Mucosa of descending colon (tissue), 3 donors: ENCODE measurements around the gene ASPG. TPM values are rescaled to one million over a fixed set of nuclear protein-coding genes. Genes with fewer than 3 reads are reported as not detected.
A peak's percentile ranks its signal among the peaks of the same experiment; 100 is the strongest.

Experiments
- ATAC-seq: fragments of 200-7000 bp; cut with Tn5 transposase; one replicate; pipeline ENCODE4 v1.9.1; 2020; ENCODE audit warnings: mild to moderate bottlenecking, moderate library complexity
- DNase-seq, 3 donors: peaks; one replicate each; pipeline ENCODE4 v3.0.0-alpha.2; 2020
- H3K36me3 ChIP-seq: fragments of 200-600 bp; one replicate; pipeline ENCODE4 v1.8.0; 2021; ENCODE audit warnings: low read depth, mild to moderate bottlenecking
- H3K4me1 ChIP-seq: fragments of 200-600 bp; one replicate; pipeline ENCODE4 v1.8.0; 2021; ENCODE audit warnings: low read depth, mild to moderate bottlenecking
- H3K4me3 ChIP-seq: fragments of 200-600 bp; one replicate; pipeline ENCODE4 v1.8.0; 2021; ENCODE audit warnings: mild to moderate bottlenecking
- H3K9me3 ChIP-seq: fragments of 200-600 bp; one replicate; pipeline ENCODE4 v1.8.0; 2021; ENCODE audit warnings: mild to moderate bottlenecking
- CTCF ChIP-seq: fragments of 200-600 bp; IDR thresholded peaks from one replicate; pipeline ENCODE4 v1.8.0; 2022; ENCODE audit warnings: antibody characterized with exemption, mild to moderate bottlenecking
- intact Hi-C, 2 donors: fragments of 100-400 bp; cut with DNase I in 1 of 2; cut with micrococcal nuclease in 1 of 2; formaldehyde crosslinking; loops; one replicate each; pipeline versions ENCODE4 v1.11.0 to v1.11.1; 2022; cut with DNase I, micrococcal nuclease
- total RNA-seq, 3 donors: library from RNA; stranded (reverse); fragmentation: NEBNext Ultra II Directional in 2 of 3; extraction: Animal tissue kit (Norgen Biotek cat#: 25700) in 2 of 3; gene quantifications; one replicate each; pipeline versions ENCODE4 v1.2.1 to v1.2.4, GENCODE V29; 2021 to 2023
- donor health status: DM: no; HTN: no; CAD: no; lungs with moderate emphysema.
- donor health status: DM: no; HTN: no; CAD: no.
- donor health status: DM: no; HTN: yes; CAD: no.

The ASPG gene
- total RNA-seq, 3 donors from 2014 or later = 2.1 to 15.0 (median 14.2) TPM

DNA sequence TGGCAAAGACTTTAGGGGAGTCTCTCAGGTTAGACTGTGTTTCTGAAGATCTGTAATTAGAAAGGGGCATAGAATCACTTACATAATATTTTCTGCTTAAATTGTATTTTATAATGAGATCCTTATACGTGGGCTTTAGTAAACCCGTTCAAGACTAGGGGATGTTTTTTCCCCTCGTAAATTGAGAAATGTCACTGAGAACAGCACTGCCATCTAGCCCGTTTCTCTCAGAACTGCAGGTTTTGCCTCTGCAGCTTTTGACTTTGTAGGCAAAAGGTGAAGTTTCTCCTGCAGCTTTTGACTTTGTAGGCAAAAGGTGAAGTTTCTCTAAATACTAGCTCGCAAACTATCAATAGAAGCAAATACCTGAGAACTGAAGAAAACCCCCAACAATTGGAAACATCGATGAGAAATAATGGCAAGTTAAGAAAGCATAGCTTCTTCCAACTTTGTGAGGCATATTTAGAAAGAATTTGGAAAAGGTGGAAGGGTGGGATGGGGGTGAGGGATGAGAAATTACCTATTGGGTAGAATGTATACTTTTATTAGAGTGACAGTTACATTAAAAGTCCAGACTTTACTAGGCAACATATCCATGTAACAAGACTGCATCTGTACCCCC, 9.9 kb upstream of the ASPG start:
- H3K4me1 ChIP-seq = peaks cover 11% of the 10 kb centered on the region
- DNase-seq = peak in 1 of 3 donors; percentile 10

DNA sequence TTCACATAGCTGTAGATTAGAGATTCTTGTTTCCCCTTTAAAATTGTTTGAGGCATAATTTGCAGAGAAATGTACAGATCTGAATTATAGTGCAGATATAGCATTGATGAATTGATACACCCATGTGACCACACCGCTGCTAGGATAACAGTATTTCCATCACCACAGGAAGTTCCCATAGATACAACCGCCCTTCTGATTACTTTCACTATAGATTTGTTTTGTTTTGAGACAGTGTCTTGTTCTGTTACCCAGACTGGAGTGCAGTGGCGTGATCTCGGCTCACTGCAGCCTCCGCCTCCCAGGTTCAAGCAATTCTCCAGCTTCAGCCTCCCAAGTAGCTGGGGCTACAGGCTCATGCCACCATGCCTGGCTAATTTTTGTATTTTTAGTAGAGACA, 8.8 kb upstream of the ASPG start:
- H3K9me3 ChIP-seq = peaks cover 6% of the 10 kb centered on the region
- intact Hi-C loops = loop anchor here in 1 of 2 donors (5.0 to 10.0 kb wide), 2 partner anchors 56 to 498 kb away; partner anchors contain the start of gene C14orf180
- no peak overlapping the region for H3K4me3 ChIP-seq
- no peaks in the 10 kb centered on the region for H3K36me3 ChIP-seq
- ATAC-seq = no peak
- no peak for DNase-seq
- TF ChIP-seq CTCF = no peak
- peaks cover 18% of the 10 kb centered on the region for H3K4me1 ChIP-seq

More for the DNA sequence above, 9.9 kb upstream of the ASPG start:
- peaks cover 6% of the 10 kb centered on the region for H3K9me3 ChIP-seq
- TF ChIP-seq CTCF = no peak
- ATAC-seq = no peak
- intact Hi-C loops = loop anchor here in 1 of 2 donors (5.0 to 10.0 kb wide), 2 partner anchors 57 to 499 kb away; partner anchors contain the start of gene C14orf180
- no peak overlapping the region for H3K4me3 ChIP-seq
- H3K36me3 ChIP-seq = no peaks in the 10 kb centered on the region

DNA sequence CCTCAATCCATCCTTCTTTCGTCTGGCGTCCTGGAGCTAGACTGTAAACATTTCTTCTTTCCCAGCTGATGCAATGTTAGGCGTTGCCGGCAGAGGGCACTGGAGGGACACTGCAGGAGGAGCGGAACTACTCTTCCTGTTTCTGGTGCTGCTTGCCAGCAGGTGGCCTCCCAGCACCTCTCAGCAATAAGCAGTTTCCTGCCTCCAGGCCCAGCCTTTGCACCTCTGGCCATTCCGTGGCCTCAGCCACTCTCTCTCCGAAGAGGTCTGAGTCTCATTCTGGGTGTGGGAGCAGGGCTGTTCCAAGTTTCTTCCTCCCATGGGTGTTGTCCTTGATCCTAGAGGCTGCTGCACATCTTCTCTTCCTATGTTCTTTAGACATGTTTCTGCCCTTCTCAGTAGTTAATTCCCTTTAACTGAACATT, 7.5 kb upstream of the ASPG start:
- Histone ChIP-seq H3K36me3 (no peaks in the 10 kb centered on the region), H3K9me3 (peaks cover 6% of the 10 kb centered on the region), H3K4me1 (peaks cover 27% of the 10 kb centered on the region), H3K4me3 (no peak overlapping the region)
- intact Hi-C loops = loop anchor here in 1 of 2 donors (5.0 to 10.0 kb wide), 2 partner anchors 54 to 497 kb away; partner anchors contain the start of gene C14orf180
- ATAC-seq = peak; percentile 88
- peak; percentile 90 to 91 (median 90) for DNase-seq
- peak; percentile 100 for TF ChIP-seq CTCF

DNA sequence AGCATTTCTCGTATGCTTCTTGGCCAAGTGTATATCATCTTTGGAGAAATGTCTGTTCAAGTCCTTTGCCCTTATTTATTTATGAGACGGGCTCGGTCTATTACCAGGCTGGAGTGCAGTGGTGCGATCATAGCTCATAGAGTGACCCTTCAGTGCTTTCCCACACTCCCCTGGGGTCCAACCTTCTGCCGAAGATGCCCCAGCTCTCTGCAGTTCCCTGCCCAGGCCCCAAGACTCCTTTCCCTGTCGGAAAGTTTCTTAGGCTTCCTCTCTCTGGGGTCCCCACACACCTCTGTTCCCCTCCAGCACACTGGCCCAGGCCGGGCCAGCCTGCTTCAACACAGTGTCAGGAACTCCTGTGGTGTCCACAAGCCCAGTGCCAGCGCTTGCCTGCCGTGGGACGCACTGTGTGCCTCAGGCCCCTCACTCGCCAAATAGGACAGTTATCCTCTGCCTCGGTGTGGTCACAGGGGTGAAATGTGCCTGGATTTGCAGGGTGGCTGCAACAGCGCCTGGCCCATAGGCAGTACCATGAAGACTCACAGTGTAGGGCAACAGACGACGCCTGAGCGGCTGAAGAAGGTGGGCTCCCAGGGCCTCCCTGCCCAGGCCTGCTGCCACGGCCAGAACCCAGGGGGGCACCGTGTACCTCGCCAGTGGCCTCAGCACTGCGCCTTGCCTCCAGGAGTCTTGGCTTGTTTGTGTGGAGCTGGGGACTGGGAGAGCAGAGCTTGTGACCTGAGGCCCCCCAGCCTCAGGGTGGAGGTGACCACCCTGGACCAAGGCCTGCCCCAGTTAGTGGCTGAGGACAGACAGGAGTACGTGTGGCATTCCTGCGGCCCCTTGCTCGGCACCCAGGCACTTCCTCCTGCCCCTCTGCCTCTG, 4.9 kb upstream of the ASPG start:
- Histone ChIP-seq H3K9me3 (no peaks in the 10 kb centered on the region), H3K36me3 (no peaks in the 10 kb centered on the region), H3K4me3 (no peak overlapping the region), H3K4me1 (peaks cover 50% of the 10 kb centered on the region)
- DNase-seq = peak in 2 of 3 donors; percentile 20 to 45
- TF ChIP-seq CTCF = no peak
- intact Hi-C loops = no loop called here
- no peak for ATAC-seq

DNA sequence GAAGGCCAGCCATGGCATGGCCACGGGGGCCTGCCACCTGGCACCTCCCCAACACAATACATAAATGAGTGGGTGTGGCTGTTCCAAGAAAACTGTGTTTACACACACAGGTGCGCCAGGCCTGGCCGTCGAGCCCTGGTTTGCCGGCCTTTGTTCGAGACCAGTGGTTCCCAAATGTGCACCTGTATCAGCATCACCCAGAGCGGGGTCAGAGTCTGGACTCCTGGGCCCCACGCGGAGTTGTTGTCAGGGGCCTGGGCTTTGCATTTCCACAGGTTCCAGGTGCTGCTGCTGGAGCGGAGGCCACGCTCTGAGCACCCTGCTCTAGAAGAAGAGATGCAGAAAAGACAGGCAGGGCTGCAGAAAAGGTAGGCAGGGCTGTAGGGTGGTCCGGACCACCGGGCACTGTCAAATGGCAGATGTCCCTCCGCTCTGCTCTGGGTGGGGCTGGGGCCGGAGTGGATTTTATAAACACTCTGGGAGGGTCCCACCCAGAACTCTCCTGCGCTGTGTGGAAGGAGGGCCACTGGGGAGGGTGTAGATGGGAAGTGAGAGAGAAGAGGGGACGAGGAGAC, 4.2 kb upstream of the ASPG start:
- Histone ChIP-seq H3K36me3 (no peaks in the 10 kb centered on the region), H3K4me1 (peaks cover 57% of the 10 kb centered on the region), H3K9me3 (no peaks in the 10 kb centered on the region), H3K4me3 (no peak overlapping the region)
- ATAC-seq (peak; percentile 70), DNase-seq (peak; percentile 87 to 89 (median 87))
- no peak for TF ChIP-seq CTCF
- intact Hi-C loops = no loop called here
